Activated naive CD4-positive, alpha-beta T cell treated with Interleukin-2 at 50 U/mL for 16 hours (primary cell): Measurements from ENCODE around the gene TMEM37.

Experiments
- DNase-seq: peaks from one replicate; pipeline ENCODE4 v3.0.0-alpha.2; 2020

TMEM37 gene

GRCh38 chr2:119419065-119419464 lies 12.6 kb upstream of the TMEM37 start:
- no peak for DNase-seq

GRCh38 chr2:119419803-119420508 lies 11.7 kb upstream of the TMEM37 start:
- DNase-seq, result no peak

GRCh38 chr2:119421304-119421703 lies 10.3 kb upstream of the TMEM37 start:
- no peak for DNase-seq

- no peak for DNase-seq
Measured at GRCh38 chr2:119421741-119422140, 9.9 kb upstream of the TMEM37 start.

- no peak for DNase-seq
Measured at GRCh38 chr2:119422360-119423107, 9.1 kb upstream of the TMEM37 start.

GRCh38 chr2:119423108-119423444 lies 8.6 kb upstream of the TMEM37 start:
- no peak for DNase-seq

- no peak for DNase-seq
Measured at GRCh38 chr2:119423811-119424210, 7.8 kb upstream of the TMEM37 start.

GRCh38 chr2:119424284-119425118 lies 7.2 kb upstream of the TMEM37 start:
- DNase-seq, result no peak

- no peak for DNase-seq
Measured at GRCh38 chr2:119425119-119425405, 6.6 kb upstream of the TMEM37 start.

GRCh38 chr2:119425620-119426395 lies 5.8 kb upstream of the TMEM37 start:
- no peak for DNase-seq

GRCh38 chr2:119426396-119426675 lies 5.3 kb upstream of the TMEM37 start:
- no peak for DNase-seq

GRCh38 chr2:119426801-119427395 lies 4.8 kb upstream of the TMEM37 start:
- DNase-seq, result no peak

GRCh38 chr2:119427756-119428155 lies 3.9 kb upstream of the TMEM37 start:
- DNase-seq, result no peak

- DNase-seq, result no peak
Measured at GRCh38 chr2:119428488-119429224, 3.0 kb upstream of the TMEM37 start.

GRCh38 chr2:119429225-119429981 lies 2.3 kb upstream of the TMEM37 start:
- DNase-seq, result no peak

GRCh38 chr2:119430023-119430498 lies 1.6 kb upstream of the TMEM37 start:
- DNase-seq, result no peak

- DNase-seq, result no peak
Measured at GRCh38 chr2:119431976-119432850, 559 bp downstream of the TMEM37 start.

GRCh38 chr2:119432851-119433522 lies 1.3 kb downstream of the TMEM37 start:
- DNase-seq, result no peak

GRCh38 chr2:119433636-119434327 lies 2.1 kb downstream of the TMEM37 start:
- DNase-seq, result no peak
